ENCODE measurements around the gene DCP1B.

The DCP1B gene

GRCh38 chr12:2017546-2018337 lies 13.5 kb upstream of the DCP1B start:
- no peak for DNase-seq (ENCODE audit: low read depth)

GRCh38 chr12:2016862-2017545 lies 12.7 kb upstream of the DCP1B start:
- DNase-seq (ENCODE audit: low read depth), result no peak

DNA sequence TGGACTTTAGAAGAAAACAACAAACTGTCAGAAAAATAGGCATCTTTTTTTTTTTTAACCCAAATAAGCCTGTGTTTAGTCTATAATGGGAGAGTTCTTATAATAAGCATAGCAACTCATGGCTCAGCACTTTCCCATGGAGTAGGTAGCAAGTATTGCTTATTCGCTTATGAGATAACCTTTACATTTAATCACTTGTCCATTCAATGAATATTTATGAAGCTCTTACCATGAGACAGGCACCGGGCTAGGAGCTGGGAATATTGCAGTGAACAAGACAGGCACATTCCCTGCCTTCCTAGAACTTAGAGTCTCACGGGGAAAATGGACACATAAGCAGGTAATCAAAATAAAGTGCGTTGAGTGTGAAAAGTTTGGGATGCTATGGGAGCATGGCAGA lies 10.0 kb upstream of the DCP1B start:
- DNase-seq (ENCODE audit: low read depth), result no peak

- no peak for DNase-seq (ENCODE audit: low read depth)
Measured at GRCh38 chr12:2013527-2014223, 9.4 kb upstream of the DCP1B start.

DNA sequence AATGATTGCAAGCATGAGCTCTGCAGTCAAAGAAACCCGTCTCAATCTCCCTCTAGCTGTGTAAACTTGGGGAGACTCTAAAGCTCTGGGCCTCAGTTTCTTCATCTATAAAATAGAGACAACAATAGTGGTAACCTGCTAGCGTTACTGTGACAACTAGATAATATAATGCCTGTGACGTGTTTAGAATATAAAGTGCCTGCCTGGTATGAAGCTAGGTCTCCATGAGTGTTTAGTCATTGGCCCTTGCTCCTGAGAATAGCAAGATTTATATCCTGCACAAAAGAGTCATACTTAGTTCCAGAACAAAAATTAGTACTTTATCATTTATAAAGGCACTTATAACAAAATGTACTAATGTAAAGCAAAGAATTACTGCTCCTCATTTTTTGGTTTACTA lies 8.8 kb upstream of the DCP1B start:
- no peak for DNase-seq (ENCODE audit: low read depth)

- no peak for DNase-seq (ENCODE audit: low read depth)
Measured at GRCh38 chr12:2011643-2012607, 7.7 kb upstream of the DCP1B start.

GRCh38 chr12:2009623-2010022 lies 5.4 kb upstream of the DCP1B start:
- DNase-seq (ENCODE audit: low read depth), result no peak

GRCh38 chr12:2008677-2009076 lies 4.4 kb upstream of the DCP1B start:
- no peak for DNase-seq (ENCODE audit: low read depth)

GRCh38 chr12:2003676-2004112 lies 563 bp downstream of the DCP1B start:
- DNase-seq (ENCODE audit: low read depth), result no peak

- no peak for DNase-seq (ENCODE audit: low read depth)
Measured at GRCh38 chr12:1995205-1995896, 8.9 kb downstream of the DCP1B start.

- no peak for DNase-seq (ENCODE audit: low read depth)
Measured at GRCh38 chr12:1994429-1995143, 9.7 kb downstream of the DCP1B start.

DNA sequence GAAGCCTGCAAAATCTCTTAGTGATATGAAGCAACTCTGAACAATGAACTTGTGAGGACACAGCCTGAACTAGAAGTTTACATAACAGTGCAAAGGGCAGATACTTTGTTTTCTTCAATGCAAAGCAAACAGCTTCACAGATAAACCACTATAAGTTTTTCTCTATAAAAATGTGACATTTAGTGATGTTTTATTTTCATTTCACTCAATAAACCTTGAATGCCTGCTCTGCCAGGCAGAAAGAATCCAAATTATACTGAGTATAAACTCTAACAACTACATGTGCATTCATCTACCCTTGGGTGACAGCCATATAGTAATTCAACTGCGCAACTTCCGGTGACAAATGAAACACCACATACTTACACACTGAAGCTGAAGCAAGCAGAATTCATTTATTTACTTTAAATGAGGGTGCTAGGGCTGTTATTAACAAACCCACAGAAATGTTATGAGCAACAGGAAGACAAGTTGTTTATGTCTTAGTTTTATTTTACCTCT lies 10.3 kb downstream of the DCP1B start:
- no peak for DNase-seq (ENCODE audit: low read depth)

- DNase-seq (ENCODE audit: low read depth), result no peak
Measured at GRCh38 chr12:1993341-1993740, 10.9 kb downstream of the DCP1B start.

- no peak for DNase-seq (ENCODE audit: low read depth)
Measured at GRCh38 chr12:1992732-1993131, 11.5 kb downstream of the DCP1B start.

DNA sequence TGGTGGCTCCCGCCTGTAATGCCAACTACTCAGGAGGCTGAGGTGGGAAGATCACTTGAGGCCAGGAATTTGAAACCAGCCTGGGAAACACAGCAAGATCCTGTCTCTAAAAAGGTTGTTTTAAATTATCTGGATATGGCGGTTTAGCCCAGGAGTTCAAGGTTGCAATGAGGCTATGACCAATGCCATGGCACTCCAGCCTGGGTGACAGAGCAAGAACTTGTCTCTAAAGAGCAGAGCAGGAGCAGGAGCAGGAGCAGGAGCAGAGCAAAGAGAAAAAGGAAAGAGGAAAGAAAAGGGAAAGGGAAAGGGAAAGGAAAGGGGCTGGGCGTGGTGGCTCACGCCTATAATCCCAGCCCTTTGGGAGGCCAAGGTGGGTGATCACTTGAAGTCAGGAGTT lies 15.1 kb downstream of the DCP1B start:
- DNase-seq (ENCODE audit: low read depth), result no peak

DNA sequence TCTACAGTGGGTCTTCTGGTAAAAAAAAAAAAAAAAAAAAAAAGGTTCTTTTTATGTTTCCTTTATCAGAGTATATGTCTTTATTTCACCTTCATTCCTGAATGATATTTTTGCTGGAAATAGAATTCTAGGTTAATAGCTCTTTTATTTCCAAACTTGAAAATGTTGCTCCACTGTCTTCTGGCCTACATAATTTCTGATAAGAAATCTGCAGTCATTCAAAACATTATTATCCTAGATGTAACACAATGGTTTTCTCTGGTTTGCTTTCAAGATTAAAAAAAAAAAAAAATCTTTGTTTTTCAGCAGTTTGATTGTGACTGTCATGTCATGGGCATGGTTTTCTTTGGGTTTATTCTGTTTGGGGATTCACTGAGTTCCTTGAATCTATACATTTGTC lies 19.5 kb downstream of the DCP1B start:
- DNase-seq (ENCODE audit: low read depth), result no peak

DNA sequence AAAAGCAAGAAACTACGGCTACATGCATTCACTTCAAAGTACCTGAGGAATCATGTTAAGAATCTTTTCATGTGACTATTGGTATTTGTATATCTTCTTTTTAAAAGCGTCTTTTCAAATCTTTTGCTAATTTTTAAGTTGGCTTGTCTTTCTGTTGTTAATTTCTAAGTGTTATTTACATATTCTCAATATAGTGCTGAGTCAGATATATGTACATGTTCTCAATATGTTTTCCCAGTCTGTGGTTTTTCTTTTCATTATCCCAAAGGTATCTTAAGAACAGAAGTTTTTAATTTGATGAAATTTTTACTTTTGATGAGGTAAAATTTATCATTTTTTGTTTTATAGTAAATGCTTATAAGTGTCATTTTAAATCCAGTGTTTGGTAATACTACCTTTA lies 24.0 kb downstream of the DCP1B start:
- DNase-seq (ENCODE audit: low read depth), result no peak

- DNase-seq (ENCODE audit: low read depth), result no peak
Measured at GRCh38 chr12:1978078-1978862, 26.0 kb downstream of the DCP1B start.

DNA sequence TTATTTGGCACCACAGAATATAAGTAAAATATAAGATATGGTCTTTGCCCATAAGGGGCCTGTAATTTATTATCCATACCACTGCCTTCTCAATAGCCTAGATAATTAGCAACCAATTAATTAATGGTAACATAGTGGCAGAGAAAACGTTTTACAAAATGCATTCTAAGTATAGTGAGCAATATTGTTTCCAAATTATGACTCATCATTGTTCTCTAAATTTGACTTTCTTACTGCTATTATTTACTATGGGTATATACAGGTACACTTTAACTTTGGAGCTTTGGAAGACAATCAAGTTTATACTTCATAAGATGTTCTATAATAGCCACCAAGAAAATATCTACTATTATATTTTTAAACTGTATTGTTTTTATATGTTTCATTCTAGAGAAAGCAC lies 26.7 kb downstream of the DCP1B start:
- no peak for DNase-seq (ENCODE audit: low read depth)

DNA sequence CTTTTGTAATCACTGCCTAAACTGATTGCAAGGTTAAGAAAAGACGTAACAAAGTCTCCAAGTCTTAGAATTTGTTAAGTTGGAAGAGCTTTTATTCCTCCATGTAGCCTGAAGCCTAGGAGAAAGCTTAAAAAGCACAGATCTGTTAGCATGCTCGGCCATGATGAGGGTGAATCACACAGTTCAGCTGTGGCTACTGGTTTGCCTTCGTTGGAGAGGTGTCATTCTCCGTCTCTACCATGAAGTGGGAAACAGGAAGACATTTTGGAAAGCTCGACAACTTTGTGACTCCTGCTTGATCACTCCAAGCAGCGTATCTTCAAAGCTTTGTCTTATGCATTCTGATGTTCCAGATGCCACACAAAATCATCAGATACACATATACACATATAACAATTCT lies 27.1 kb downstream of the DCP1B start:
- no peak for DNase-seq (ENCODE audit: low read depth)
